ENCODE measurements around the gene RTN3.
"Not testable (repeated sequence)": the region's sequence is repeated elsewhere in the genome, so short reads cannot be mapped to it uniquely, and the experiment has no call there.

RTN3 gene

DNA sequence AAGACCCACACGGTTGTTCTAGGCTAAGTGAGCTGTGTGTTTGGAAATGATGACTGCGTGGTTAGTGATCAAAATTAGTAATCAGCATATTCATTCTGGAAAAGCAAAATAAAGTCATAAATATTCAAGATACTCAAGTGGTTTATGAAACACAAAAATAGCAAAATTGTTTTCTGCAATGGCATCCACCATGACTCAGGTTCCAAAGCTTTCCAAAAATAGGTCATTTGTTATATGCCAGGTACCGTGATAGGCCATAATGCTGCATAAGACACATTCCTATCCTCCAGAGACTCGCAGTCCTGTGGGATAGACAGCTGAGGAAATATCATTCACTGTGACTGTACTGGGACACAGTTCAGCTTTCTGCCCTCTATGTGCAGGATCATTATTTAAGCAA, 7.7 kb upstream of the RTN3 start:
- DNase-seq (ENCODE audit: extremely low read depth, insufficient read length) = no peak
- no peaks in the 10 kb centered on the region for H3K36me3 ChIP-seq (ENCODE audit: control insufficient read depth, insufficient read depth, low read length)
- no peak overlapping the region for H3K4me3 ChIP-seq (replicated peaks; ENCODE audit: low read depth, low read length)
- TF ChIP-seq, protein P1, sequence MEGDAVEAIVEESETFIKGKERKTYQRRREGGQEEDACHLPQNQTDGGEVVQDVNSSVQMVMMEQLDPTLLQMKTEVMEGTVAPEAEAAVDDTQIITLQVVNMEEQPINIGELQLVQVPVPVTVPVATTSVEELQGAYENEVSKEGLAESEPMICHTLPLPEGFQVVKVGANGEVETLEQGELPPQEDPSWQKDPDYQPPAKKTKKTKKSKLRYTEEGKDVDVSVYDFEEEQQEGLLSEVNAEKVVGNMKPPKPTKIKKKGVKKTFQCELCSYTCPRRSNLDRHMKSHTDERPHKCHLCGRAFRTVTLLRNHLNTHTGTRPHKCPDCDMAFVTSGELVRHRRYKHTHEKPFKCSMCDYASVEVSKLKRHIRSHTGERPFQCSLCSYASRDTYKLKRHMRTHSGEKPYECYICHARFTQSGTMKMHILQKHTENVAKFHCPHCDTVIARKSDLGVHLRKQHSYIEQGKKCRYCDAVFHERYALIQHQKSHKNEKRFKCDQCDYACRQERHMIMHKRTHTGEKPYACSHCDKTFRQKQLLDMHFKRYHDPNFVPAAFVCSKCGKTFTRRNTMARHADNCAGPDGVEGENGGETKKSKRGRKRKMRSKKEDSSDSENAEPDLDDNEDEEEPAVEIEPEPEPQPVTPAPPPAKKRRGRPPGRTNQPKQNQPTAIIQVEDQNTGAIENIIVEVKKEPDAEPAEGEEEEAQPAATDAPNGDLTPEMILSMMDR (IDR thresholded peaks at IDR 0.05; ENCODE audit: insufficient read depth, low read length, poor library complexity, severe bottlenecking) = no peak
- H3K27me3 ChIP-seq (replicated peaks; ENCODE audit: control insufficient read depth, insufficient read depth, low read length) = no peaks in the 10 kb centered on the region

DNA sequence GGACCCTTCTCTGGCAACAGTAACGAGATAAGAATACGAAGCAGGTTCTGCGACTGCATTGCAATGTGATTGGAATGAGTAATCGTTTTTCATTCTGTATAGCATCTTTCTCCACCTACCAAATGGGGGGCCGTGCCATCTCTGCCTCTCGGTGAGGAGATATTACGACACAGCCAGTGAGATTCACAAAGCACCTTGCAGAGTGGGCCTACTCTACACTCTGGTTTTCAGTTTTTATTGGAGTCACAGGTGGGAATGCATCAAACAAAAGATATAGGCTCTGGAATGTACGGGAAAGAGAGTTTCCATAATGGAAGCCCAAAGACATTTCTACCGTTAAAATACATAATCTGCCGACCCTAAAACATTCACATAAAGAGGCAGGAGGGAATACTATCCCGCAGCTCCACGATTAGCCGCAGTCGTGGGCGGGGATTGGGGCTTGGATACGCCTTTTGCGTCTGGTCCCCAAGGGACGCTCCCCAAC, 423 bp upstream of the RTN3 start:
- no peaks in the 10 kb centered on the region for H3K27me3 ChIP-seq (replicated peaks; ENCODE audit: control insufficient read depth, insufficient read depth, low read length)
- TF ChIP-seq, protein P1 (IDR thresholded peaks at IDR 0.05; ENCODE audit: insufficient read depth, low read length, poor library complexity, severe bottlenecking) = no peak
- H3K4me3 ChIP-seq (replicated peaks; ENCODE audit: low read depth, low read length) = peak overlapping the region; percentile 87
- DNase-seq (ENCODE audit: extremely low read depth, insufficient read length) = no peak
- H3K36me3 ChIP-seq (ENCODE audit: control insufficient read depth, insufficient read depth, low read length) = no peaks in the 10 kb centered on the region

DNA sequence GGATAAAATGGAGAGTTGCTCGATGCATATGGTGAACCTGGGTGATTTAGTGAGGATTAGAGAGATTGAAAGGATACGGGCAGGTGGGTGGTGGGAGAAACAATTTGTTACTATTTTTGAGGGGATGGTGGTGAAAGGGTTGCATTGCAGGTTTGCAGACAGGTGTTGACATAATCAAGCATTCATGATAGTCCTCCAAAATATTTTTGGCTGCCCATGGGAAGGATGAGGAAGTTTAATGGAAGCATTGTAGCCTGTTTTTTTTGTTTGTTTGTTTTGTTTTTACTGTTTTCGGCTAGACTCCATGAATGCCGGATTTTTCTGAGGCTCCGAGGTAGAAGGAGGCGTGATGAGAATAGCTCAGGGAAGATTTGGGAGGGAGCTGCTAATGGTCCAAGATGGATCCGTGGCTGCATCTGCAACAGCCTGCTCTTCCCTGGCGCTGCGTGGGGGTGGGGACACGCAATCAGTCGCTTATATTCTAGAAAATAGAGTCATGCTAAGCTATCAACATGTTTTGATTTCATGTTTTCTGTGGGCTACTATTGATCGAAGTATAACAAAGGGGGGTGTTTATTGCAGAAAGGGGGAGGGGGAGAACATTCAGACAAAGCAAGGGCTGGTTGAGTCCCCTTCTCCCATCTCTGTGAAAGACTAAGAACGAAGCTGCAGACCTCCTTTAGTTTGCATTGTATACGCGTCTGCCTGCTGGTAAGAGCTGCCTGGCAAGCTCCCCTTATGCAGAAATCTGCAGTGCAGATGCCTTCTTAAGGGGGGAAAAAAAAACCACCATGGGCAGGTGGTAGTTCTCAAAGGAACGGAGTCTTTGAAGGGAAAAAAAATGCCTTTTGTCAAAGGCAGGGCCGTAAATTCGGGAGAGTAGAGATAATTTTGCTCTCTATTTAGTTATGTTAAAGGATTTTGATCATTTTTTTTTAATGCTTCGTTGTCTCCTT, 1.0 kb downstream of the RTN3 start:
- no peak for DNase-seq (ENCODE audit: extremely low read depth, insufficient read length)

DNA sequence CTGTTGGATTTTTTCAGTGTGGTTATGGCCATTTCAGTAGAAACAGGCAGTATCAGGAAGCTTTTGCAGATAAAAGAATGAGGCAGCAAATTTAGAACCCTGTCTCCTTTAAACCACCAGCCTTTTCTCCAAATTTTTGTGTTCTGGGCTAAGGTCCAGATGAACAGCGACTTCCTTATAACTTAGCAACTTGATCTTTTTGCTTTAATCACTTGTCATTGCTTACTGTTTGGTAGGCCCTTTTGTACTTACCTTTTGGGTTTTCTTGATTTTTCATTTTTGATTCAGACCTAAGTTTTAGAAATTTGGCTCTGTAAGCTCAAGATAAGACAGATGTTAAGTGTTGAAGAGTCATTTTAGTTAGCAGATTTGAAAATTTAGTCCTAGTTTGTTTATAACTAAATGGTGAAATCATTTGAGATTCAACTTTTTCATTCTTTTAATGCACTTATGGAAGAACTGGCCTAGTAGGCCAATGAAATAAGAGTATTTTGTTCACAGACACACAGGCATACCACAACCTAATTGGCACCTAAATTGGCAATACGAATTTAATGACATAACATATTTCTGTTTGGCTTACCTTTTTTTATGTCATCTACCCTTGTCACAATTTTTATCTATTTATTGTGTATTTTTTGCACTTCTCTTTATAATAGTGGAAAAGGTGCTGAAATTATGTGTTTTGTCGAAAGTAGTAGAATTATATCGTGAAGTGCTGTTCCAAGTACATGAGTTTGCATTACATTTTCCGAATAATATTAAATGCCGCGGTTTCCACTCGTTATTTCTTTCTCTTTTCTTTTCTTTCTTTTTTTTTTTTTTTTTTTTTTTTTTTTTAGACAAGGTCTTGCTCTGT, 2.1 kb downstream of the RTN3 start:
- no peak overlapping the region for H3K4me3 ChIP-seq (replicated peaks; ENCODE audit: low read depth, low read length)
- no peaks in the 10 kb centered on the region for H3K27me3 ChIP-seq (replicated peaks; ENCODE audit: control insufficient read depth, insufficient read depth, low read length)
- no peaks in the 10 kb centered on the region for H3K36me3 ChIP-seq (ENCODE audit: control insufficient read depth, insufficient read depth, low read length)
- no peak for DNase-seq (ENCODE audit: extremely low read depth, insufficient read length)
- TF ChIP-seq, protein P1 (IDR thresholded peaks at IDR 0.05; ENCODE audit: insufficient read depth, low read length, poor library complexity, severe bottlenecking) = no peak

More for the DNA sequence above, 1.0 kb downstream of the RTN3 start:
- Histone ChIP-seq H3K36me3 (ENCODE audit: control insufficient read depth, insufficient read depth, low read length) (no peaks in the 10 kb centered on the region), H3K4me3 (replicated peaks; ENCODE audit: low read depth, low read length) (peak overlapping the region; percentile 87), H3K27me3 (replicated peaks; ENCODE audit: control insufficient read depth, insufficient read depth, low read length) (no peaks in the 10 kb centered on the region)
- TF ChIP-seq, protein P1 (IDR thresholded peaks at IDR 0.05; ENCODE audit: insufficient read depth, low read length, poor library complexity, severe bottlenecking) = peak; percentile 20

DNA sequence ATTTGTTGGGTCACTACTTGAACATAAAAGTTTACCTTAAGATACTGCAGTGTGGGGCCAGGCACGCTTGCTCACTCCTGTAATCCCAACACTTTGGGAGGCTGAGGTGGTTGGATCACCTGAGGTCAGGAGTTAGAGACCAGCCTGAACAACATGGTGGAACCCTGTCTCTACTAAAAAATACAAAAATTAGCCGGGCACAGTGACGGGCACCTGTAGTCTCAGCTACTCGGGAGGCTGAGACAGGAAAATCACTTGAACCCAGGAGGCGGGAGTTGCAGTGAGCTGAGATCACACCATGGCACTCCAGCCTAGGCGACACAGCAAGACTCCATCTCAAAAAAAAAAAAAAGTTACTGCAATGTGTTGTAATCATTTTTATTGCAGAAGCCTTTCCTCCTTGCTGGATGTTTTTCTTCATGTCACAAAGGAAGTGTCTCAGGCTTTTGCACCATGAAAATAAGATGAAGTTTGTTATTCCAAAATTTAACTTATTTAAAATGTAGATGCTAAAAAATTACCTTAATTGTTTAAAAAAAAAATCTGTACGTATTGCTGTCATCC, 3.9 kb downstream of the RTN3 start:
- not testable (repeated sequence) for H3K36me3 ChIP-seq (ENCODE audit: control insufficient read depth, insufficient read depth, low read length); H3K4me3 ChIP-seq (replicated peaks; ENCODE audit: low read depth, low read length); DNase-seq (ENCODE audit: extremely low read depth, insufficient read length); H3K27me3 ChIP-seq (replicated peaks; ENCODE audit: control insufficient read depth, insufficient read depth, low read length)

All from GM06990 (cell line).